Activated T-cell treated with anti-CD3 and anti-CD28 coated beads for 4 hours (primary cell): ENCODE data around the gene FOXP1.
"Not testable (repeated sequence)": the region's sequence is repeated elsewhere in the genome, so short reads cannot be mapped to it uniquely, and the experiment has no call there.

Source experiments
- DNase-seq: peaks from one replicate; pipeline ENCODE4 v3.0.0-alpha.2; 2020

The FOXP1 gene

DNA sequence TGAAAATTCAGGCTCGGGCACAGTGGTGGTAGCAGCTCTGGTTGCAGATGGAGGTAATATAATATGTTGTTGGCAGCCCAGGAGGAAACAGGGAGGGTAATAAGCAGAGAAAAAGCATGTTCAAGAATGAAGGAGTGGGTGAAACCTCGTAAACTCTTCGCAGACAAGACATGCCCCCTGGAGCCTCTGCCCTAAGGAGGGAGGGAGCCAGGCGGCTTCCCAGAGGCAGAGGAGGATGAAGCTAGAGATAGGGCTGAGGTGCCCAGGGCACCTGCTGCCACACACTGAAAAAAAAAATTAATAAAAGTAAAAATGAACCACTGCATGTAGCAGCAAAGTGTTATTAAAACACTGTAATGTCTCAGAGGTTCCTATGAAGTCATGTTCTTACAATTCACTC lies 137.3 kb downstream of the FOXP1 start:
- DNase-seq, result no peak

DNA sequence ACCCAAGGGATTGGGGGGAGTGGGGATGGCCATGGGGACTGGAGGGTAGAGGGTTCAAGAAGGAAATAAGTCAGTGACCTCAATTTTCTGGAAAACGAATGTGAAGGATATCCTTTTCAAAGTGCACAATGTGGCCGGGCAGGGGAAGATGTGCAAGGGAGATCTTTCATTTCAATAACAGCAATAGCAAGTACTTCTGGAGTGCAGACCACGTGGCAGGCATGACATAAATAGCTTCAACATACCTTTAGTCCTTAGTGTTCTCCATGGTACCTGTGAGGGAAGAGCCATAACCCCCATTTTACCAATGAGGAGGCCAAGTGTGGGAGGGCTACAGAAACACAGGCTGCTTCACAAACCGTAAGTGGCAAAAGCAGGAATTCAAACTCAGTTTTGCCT lies 138.7 kb downstream of the FOXP1 start:
- no peak for DNase-seq

GRCh38 chr3:71444028-71444860 lies 139.3 kb downstream of the FOXP1 start:
- peak; percentile 46 for DNase-seq

DNA sequence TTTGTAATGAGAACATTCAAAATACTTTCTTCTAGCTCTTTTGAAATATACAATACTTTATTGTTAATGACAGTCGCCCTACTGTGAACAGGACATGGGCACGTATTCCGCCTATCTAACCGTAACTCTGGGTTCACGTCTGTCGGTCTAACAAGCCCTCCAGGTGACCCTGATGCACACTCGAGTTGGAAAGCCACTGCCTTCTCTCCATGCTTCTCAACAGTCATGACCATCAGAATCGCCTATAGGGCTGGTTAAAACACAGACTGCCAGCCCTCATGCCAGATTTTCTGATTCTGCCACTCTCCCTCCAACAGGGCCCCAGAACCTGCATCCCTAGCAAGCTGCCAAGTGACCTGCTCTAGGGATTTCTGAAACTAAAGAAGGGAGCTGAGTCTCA lies 140.2 kb downstream of the FOXP1 start:
- no peak for DNase-seq

GRCh38 chr3:71442652-71443042 lies 140.9 kb downstream of the FOXP1 start:
- DNase-seq, result no peak

GRCh38 chr3:71441925-71442651 lies 141.4 kb downstream of the FOXP1 start:
- no peak for DNase-seq

- DNase-seq, result no peak
Observed at GRCh38 chr3:71441217-71441924, 142.2 kb downstream of the FOXP1 start.

GRCh38 chr3:71438904-71439303 lies 144.6 kb downstream of the FOXP1 start:
- no peak for DNase-seq

DNA sequence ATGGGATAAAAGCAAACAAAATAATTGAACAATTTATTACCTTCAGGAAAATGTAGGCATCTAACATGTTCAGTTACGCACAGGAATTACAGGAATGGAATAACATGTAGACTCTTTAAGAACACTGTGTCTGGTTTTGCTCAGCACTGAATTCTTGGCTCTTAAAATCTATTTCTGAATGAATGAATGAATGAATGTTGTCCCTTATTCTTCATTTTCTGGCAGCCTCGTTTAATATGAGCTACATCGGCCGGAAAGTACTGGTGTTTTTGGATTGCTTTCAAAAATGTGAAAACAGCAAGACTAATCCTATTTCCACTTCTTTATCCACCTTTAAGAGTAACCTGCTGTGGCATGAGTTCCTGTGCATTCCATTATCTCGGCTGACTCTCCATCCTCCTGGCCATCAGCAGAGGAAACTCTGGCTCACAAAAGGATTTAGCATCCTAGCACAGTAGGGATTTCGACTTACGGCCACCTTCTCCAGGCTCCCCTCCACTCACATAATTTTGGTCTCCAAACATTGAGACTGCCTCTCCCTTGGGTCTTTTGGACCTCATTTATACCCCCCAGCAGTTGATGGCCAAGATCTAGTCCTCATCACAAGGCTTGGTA lies 145.3 kb downstream of the FOXP1 start:
- no peak for DNase-seq

DNA sequence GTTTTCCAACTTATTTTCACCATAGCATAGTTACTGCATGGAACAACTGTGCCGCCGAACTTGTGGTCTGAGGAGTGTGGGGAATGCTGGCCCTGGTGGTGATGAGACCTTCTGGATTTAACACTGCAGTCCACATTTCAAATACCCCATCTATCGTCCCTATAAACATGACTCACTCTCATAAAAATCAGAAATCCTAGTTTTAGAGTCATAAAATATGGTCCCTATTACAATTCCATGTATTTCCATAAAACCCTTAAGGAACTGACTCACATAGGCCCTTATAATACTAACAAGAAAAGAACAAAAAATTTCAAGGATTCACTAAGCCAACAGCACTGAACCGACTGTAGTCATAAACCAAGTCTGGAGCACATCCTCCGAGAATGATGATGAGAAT lies 147.2 kb downstream of the FOXP1 start:
- no peak for DNase-seq

DNA sequence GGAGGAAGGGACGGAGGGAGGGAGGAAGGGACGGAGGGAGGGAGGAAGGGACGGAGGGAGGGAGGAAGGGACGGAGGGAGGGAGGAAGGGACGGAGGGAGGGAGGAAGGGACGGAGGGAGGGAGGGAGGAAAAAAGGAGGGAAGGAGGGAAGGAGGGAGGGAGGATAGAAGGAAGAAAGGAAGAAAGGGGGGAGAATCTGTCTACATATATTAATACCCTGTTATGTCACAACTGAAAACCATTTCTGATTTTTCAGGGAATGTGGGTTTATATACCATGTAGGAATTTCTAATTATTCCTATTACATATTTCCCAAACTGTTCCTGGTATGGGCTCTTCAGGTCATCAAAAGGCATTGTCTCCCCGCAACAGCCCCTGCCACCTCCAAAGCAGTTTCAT lies 147.7 kb downstream of the FOXP1 start:
- DNase-seq, result not testable (repeated sequence)

DNA sequence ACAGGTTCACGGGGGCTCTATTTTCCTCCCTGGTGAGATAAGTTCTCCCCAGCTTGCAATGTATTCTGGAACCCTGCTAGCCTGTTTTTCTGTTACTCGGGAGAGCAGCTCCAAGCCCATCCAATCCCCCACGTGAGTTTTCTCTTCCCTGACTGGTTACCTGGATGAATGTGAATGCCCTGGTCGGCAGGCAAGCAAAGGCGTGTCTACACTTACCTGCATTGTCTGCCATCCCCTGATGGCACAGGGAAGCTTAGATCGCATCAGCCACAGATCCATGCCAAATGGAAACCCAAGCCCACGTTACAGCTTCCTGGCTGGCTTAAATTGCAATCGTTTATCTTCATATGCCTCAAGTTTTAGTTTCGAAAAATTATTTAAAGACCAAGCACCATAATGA lies 149.9 kb downstream of the FOXP1 start:
- DNase-seq, result no peak

DNA sequence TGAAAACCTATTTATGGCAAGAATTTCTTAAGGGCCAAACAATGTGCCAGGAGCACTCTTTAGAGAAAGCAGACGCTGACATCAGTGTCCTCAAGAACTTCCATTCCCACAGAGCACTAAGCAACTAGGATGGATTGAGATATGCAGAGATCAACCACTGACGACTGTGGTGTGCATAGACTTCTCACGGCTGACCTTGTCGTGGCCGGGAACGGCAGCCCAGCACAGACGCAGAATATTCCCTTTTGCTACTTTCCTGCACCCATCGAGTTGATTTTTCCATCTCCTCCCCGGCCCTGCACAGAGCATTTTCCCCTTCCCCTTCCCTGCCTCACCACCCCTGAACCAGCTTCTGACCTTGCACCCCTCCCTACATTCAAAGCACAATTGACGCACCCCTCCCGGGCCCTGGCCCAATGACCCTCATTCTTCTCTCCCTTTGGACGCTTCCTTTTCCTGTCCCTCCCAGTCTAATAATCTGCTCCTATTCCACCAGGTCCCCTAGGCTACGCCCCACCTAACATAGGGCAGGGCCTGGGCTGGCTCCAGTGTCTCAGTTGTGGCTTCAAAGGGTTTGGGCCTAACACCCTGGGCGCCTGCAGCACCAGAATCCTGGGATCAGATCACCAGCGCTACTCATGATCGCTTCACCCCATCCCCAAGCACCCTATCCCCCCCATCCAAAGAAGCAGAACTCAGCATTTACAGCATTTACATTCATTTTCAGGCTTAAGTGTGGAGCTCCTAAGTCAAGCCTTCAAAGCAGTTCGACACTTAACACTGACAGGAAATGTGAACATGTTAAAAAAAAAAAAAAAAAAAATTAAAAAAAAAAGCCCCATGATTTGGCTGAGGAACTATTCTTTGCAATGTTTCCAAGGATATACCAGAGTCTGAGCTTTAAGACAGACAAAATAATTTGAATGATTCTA lies 151.2 kb downstream of the FOXP1 start:
- no peak for DNase-seq

GRCh38 chr3:71430941-71431552 lies 152.5 kb downstream of the FOXP1 start:
- DNase-seq, result no peak

DNA sequence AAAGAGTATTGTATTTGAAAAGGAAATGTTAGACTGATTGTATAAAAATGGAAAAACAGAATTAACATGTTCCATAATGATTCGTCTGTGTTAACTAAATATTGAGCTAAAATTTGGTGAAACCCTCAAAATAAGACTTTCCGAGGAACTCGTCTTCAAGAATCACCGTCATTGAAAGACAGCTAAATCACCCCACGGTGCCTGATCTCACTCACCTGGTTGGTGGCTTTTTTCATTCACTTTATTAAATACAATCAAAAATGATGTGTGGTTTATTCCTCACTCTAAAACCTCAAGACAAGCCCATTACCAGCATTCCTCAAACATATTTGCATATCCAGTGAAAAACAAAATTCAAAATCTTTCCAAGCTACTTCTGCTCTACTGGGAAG lies 153.9 kb downstream of the FOXP1 start:
- no peak for DNase-seq

DNA sequence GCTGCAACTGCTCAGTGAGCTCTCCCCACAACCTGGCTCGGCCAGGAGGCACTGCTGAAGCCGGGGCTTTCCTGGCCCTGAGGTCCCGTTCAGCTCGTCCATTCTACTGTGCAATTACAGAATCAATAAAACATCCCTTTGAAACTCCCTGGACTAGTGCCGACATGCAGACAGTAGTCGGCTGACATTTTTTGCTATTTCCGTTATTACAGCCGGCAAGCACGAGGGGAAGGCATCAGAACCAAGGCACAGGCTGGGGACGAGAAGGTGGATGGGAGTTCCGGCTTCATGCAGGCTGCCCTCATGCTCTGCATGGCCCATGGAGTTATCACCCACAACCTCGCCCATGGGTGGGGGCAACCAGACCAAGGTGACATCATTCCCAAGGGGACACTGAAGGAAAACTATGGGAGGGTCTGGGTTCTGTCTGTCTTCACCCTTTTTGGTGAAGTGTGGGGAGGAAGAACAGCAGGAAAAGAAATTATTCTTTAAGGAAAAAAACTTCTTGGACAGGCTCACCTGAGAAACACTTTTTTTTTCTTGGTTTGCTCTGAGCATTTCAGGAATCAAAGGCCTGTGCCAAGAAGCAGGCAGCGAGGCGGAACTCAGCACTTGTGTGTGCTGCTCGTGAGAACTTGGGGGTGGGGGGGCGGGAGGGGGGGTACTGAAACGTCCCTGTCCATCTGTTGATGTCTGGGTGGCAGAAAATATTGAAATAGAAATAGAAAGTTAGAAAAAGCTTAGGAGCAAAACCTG lies 154.5 kb downstream of the FOXP1 start:
- DNase-seq, result no peak

DNA sequence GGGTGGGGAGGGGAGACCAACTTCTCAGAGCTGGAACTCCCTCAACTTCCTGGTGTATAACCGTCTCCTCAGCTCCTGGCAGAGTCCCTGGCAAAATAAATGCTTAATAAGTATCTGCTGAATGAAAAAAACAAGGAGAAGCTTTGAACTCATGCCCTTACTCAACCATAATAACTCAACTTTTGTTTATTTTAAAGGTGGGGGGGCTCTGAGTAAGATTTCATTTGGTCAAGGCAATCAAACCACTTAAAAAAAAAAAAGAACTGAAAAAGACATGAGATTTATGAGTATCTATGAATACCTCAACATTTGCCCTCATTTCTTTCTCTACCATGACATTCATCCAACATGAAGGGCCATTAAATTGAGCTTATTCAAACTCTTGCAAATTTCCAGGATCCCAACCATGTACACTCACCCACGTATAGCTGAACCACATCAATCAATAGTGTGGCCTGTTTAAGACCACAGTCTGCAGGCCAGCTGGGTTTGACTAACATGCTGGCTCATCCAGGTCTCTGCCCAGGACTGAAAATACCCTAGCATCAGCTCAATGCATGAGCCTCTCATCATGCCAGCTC lies 157.9 kb downstream of the FOXP1 start:
- DNase-seq, result no peak

DNA sequence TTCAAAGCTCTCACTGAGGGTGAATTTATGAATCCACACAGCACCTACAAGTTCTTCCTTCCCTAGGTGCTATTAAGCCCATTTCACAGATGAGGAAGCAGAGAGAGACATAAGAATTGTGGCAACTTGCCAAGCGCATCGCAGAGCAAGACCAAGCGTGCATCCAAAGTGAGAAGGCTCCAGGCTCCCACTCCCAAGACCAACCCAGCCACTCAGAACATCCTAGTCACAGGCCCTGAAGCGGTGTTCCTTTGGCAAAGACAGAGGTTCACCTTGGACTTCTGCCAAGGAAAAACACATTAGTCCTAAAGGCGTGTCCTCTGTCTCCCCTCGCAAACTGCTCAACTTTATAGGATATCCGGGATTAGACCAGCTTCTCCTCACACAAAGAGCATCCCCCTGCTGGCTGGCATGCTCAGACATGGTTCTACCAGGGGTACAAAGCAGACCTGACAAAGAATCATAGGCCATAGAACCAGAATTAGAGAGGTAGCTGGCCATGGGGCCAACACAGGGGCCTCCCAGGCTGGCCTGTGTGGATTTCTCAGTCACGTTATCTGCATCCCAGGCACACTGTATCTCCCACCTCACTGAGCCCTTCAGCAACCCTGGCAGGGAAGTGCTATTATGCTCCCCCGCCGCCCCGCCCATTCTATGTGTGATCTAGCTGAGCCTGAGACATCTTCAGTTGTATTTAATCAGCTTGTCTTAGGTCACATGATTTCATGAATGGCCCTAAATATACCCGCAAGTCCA lies 160.2 kb downstream of the FOXP1 start:
- DNase-seq, result no peak

- no peak for DNase-seq
Observed at GRCh38 chr3:71421820-71422566, 161.5 kb downstream of the FOXP1 start.
